Measurements from ENCODE around the gene PDE11A.

DNA sequence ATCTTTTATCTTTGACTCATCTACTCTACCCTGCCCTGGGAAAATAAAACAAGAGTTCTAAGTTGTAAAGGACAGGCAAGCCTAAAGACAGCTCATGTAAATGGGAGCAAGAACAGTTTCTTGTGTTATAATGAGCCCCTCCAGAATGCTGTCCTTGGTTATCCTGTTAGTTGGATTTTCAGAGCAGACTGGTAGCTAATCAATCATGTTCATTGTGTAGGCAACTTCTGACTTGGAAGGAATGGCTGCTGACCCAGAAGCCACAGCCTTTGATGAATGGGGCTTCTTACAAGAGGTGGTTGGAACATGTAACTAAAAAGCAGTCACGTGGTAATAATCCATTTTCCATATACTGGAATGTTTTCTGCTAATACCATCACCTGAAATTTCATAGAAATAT is 425.8 kb downstream of the PDE11A start:
- TF ChIP-seq, protein P1, sequence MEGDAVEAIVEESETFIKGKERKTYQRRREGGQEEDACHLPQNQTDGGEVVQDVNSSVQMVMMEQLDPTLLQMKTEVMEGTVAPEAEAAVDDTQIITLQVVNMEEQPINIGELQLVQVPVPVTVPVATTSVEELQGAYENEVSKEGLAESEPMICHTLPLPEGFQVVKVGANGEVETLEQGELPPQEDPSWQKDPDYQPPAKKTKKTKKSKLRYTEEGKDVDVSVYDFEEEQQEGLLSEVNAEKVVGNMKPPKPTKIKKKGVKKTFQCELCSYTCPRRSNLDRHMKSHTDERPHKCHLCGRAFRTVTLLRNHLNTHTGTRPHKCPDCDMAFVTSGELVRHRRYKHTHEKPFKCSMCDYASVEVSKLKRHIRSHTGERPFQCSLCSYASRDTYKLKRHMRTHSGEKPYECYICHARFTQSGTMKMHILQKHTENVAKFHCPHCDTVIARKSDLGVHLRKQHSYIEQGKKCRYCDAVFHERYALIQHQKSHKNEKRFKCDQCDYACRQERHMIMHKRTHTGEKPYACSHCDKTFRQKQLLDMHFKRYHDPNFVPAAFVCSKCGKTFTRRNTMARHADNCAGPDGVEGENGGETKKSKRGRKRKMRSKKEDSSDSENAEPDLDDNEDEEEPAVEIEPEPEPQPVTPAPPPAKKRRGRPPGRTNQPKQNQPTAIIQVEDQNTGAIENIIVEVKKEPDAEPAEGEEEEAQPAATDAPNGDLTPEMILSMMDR (IDR thresholded peaks at IDR 0.05 in 8 of 11, conservative IDR thresholded peaks at IDR 0.05 in 3 of 11): no peak
- TF ChIP-seq POLR2A (IDR thresholded peaks at IDR 0.05): no peak
